SK-N-SH (cell line): ENCODE measurements around the gene CREG1. TPM values are rescaled to one million over a fixed set of nuclear protein-coding genes. Genes with fewer than 3 reads are reported as not detected.

Source experiments
- CTCF ChIA-PET: fragments of 300-600, 350-600 bp; formaldehyde crosslinking; extraction: SDS; loops from one replicate; lab custom pipeline; 2021; lab: Yijun Ruan, JAX
- POLR2A ChIA-PET: fragments of 350-600 bp; sonication (Branson Sonifier 250); formaldehyde crosslinking; extraction: SDS; loops from one replicate; lab custom pipeline; 2020; ENCODE audit warnings: antibody characterized with exemption, inconsistent platforms; lab: Yijun Ruan, JAX
- DNase-seq: peaks from one replicate; pipeline ENCODE4 v3.0.0; 2012
- H2AFZ ChIP-seq: fragments of 200-600 bp; sonication (generic); 2 replicates; pipeline ENCODE4 v1.8.1; 2016; ENCODE audit warnings: antibody characterized with exemption, mild to moderate bottlenecking, low read depth
- H3F3A ChIP-seq: fragments of 200-600 bp; sonication (generic); replicated peaks from 2 replicates; pipeline ENCODE3; 2016; ENCODE audit warnings: antibody characterized with exemption, mild to moderate bottlenecking; ENCODE audit not compliant: insufficient read depth
- H3K27ac ChIP-seq, 2 experiments: fragments of 200-500 bp in 1 of 2; fragments of 200-600 bp in 1 of 2; sonication (Bioruptor generic) in 1 of 2; sonication (generic), shearing (Covaris generic) in 1 of 2; 2 replicates each; pipeline versions ENCODE4 v1.5.1 to v1.6.1; 2014 to 2016; ENCODE audit warnings: low read depth in 2 of 2, inconsistent platforms in 1 of 2, low read length in 1 of 2, mild to moderate bottlenecking in 1 of 2, mixed read lengths in 1 of 2
- H3K27me3 ChIP-seq: fragments of 200-600 bp; sonication (generic), shearing (Covaris generic); 2 replicates; pipeline ENCODE4 v1.6.1; 2016; ENCODE audit warnings: mixed run types; ENCODE audit not compliant: insufficient read depth
- H3K36me3 ChIP-seq, 2 experiments: fragments of 200-500 bp in 1 of 2; fragments of 200-600 bp in 1 of 2; sonication (Bioruptor generic) in 1 of 2; sonication (generic) in 1 of 2; replicated peaks in 1 of 2; 2 replicates each; pipeline versions ENCODE3 to v1.5.1; 2014 to 2016; ENCODE audit warnings: low read length in 1 of 2, mild to moderate bottlenecking in 1 of 2; ENCODE audit not compliant: insufficient read depth in 2 of 2, control insufficient read depth in 1 of 2
- H3K4me1 ChIP-seq, 2 experiments: fragments of 200-500 bp in 1 of 2; fragments of 200-600 bp in 1 of 2; sonication (Bioruptor generic) in 1 of 2; sonication (generic), shearing (Covaris generic) in 1 of 2; 2 replicates each; pipeline versions ENCODE4 v1.5.1 to v1.6.1; 2014 to 2016; ENCODE audit warnings: low read depth in 1 of 2, low read length in 1 of 2, mixed run types in 1 of 2; ENCODE audit not compliant: insufficient read depth in 2 of 2, control insufficient read depth in 1 of 2
- H3K4me2 ChIP-seq: fragments of 200-600 bp; sonication (generic), shearing (Covaris generic); 2 replicates; pipeline ENCODE4 v1.6.1; 2017; ENCODE audit warnings: mixed run types
- H3K4me3 ChIP-seq, 2 experiments: fragments of 200-500 bp in 1 of 2; fragments of 200-600 bp in 1 of 2; sonication (Bioruptor generic) in 1 of 2; sonication (generic), shearing (Covaris generic) in 1 of 2; 2 replicates each; pipeline versions ENCODE4 v1.5.1 to v1.8.1; 2014 to 2016; ENCODE audit warnings: low read depth in 2 of 2, inconsistent platforms in 1 of 2, low read length in 1 of 2, mild to moderate bottlenecking in 1 of 2, mixed read lengths in 1 of 2, moderate library complexity in 1 of 2
- H3K79me2 ChIP-seq: fragments of 200-600 bp; sonication (generic); 2 replicates; pipeline ENCODE4 v1.8.1; 2017; ENCODE audit warnings: mild to moderate bottlenecking; ENCODE audit not compliant: insufficient read depth
- H3K9ac ChIP-seq: fragments of 200-600 bp; sonication (generic); 2 replicates; pipeline ENCODE4 v1.6.1; 2017; ENCODE audit warnings: mixed run types
- H3K9me2 ChIP-seq: fragments of 200-600 bp; sonication (generic); 2 replicates; pipeline ENCODE4 v1.6.1; 2017; ENCODE audit warnings: mixed run types
- H3K9me3 ChIP-seq: fragments of 200-600 bp; sonication (generic); 2 replicates; pipeline ENCODE4 v1.6.1; 2017; ENCODE audit warnings: mixed run types, mild to moderate bottlenecking, moderate library complexity
- H4K20me1 ChIP-seq: fragments of 200-600 bp; sonication (generic); 2 replicates; pipeline ENCODE4 v1.6.1; 2017; ENCODE audit warnings: mild to moderate bottlenecking, mixed run types; ENCODE audit not compliant: insufficient read depth
- CHD2 ChIP-seq: fragments of 150-350 bp; IDR thresholded peaks from 2 replicates; pipeline ENCODE4 v1.6.1; 2018; ENCODE audit warnings: low read length; ENCODE audit not compliant: partially characterized antibody
- CTCF ChIP-seq: fragments of 200-600 bp; sonication (generic); IDR thresholded peaks from 2 replicates; pipeline ENCODE4 v1.6.1; 2017; ENCODE audit warnings: antibody characterized with exemption, mild to moderate bottlenecking, moderate library complexity
- EP300 ChIP-seq, 2 experiments: IDR thresholded peaks; 2 replicates each; pipeline versions ENCODE4 v1.4.0 to v1.6.1; 2012; ENCODE audit warnings: borderline replicate concordance in 1 of 2, low read depth in 1 of 2, low read length in 1 of 2
- FOSL2 ChIP-seq: IDR thresholded peaks from 2 replicates; pipeline ENCODE4 v1.4.0; 2012; ENCODE audit warnings: low read depth, mild to moderate bottlenecking, moderate library complexity, borderline replicate concordance
- FOXJ3 ChIP-seq: sonication (generic); formaldehyde crosslinking; IDR thresholded peaks from 2 replicates; pipeline ENCODE4 v1.5.1; 2020; ENCODE audit warnings: mild to moderate bottlenecking, missing genetic modification reagents
- FOXM1 ChIP-seq: IDR thresholded peaks from 2 replicates; pipeline ENCODE4 v1.4.0; 2012; ENCODE audit warnings: low read depth, mild to moderate bottlenecking
- IRF3 ChIP-seq: fragments of 150-350 bp; IDR thresholded peaks from 2 replicates; pipeline ENCODE4 v1.6.1; 2016; ENCODE audit warnings: mild to moderate bottlenecking, low read depth, low read length
- JUND ChIP-seq: IDR thresholded peaks from 2 replicates; pipeline ENCODE4 v1.4.0; 2012
- NFIC ChIP-seq: IDR thresholded peaks from 2 replicates; pipeline ENCODE4 v1.4.0; 2012; ENCODE audit warnings: borderline replicate concordance
- NRF1 ChIP-seq: IDR thresholded peaks from 2 replicates; pipeline ENCODE4 v1.6.1; 2012; ENCODE audit warnings: low read depth, mild to moderate bottlenecking, low read length
- PBX3 ChIP-seq: IDR thresholded peaks from 2 replicates; pipeline ENCODE4; 2012
- RFX5 ChIP-seq: IDR thresholded peaks from 2 replicates; pipeline ENCODE4 v1.6.1; 2012; ENCODE audit warnings: mild to moderate bottlenecking, improper control_type of control experiment, low read length
- RXRA ChIP-seq: IDR thresholded peaks from 2 replicates; pipeline ENCODE4 v1.4.0; 2012; ENCODE audit warnings: low read depth, mild to moderate bottlenecking, borderline replicate concordance
- SIN3A ChIP-seq: IDR thresholded peaks from 2 replicates; pipeline ENCODE4 v1.6.1; 2012; ENCODE audit warnings: low read depth, mild to moderate bottlenecking, low read length, moderate library complexity, borderline replicate concordance
- SMC3 ChIP-seq: IDR thresholded peaks from 2 replicates; pipeline ENCODE4 v1.6.1; 2012; ENCODE audit warnings: low read depth, low read length, improper control_type of control experiment
- TAF1 ChIP-seq: IDR thresholded peaks from 2 replicates; pipeline ENCODE4 v1.6.1; 2012; ENCODE audit warnings: low read depth, mild to moderate bottlenecking, low read length, moderate library complexity, borderline replicate concordance
- TCF12 ChIP-seq: IDR thresholded peaks from 2 replicates; pipeline ENCODE4 v1.4.0; 2012
- TEAD4 ChIP-seq: IDR thresholded peaks from 2 replicates; pipeline ENCODE4 v1.4.0; 2012; ENCODE audit warnings: mild to moderate bottlenecking, borderline replicate concordance; ENCODE audit not compliant: insufficient read depth
- USF1 ChIP-seq: IDR thresholded peaks from 2 replicates; pipeline ENCODE4 v1.4.0; 2012; ENCODE audit warnings: low read depth, borderline replicate concordance
- ZBTB33 ChIP-seq: IDR thresholded peaks from 2 replicates; pipeline ENCODE4 v1.4.0; 2012; ENCODE audit warnings: low read depth, borderline replicate concordance
- WGBS: methylation state at CpG from one replicate; pipeline ENCODE4 v1.1.6; 2017; ENCODE audit warnings: low lambda C conversion rate; 5-methylcytosine and 5-hydroxymethylcytosine counted together
- polyA plus RNA-seq, 3 experiments: library from polyadenylated mRNA; depleted of rRNA; stranded (reverse); fragments of >200 nt; gene quantifications; 2 replicates each; pipeline ENCODE4 v1.2.3, GENCODE V29; 2012

The CREG1 gene
- polyA plus RNA-seq, 1 of the 3 experiments (the other 2 are of a cell fraction), result 26.1 TPM

- Histone ChIP-seq H3K4me3 (no peak overlapping the region), H3K27ac (no peak overlapping the region), H3K79me2 (no peaks in the 10 kb centered on the region), H3K27me3 (peaks cover 3% of the 10 kb centered on the region; the same call in 1 of the 2 replicates), H2AFZ (no peak overlapping the region), H3K9me2 (no peaks in the 10 kb centered on the region), H4K20me1 (no peaks in the 10 kb centered on the region), H3K9ac (no peak overlapping the region), H3K9me3 (no peaks in the 10 kb centered on the region), H3F3A (no peaks in the 10 kb centered on the region), H3K36me3 (no peaks in the 10 kb centered on the region), H3K4me1 (no peaks in the 10 kb centered on the region; a peak in 1 of 4 replicates), H3K4me2 (no peak overlapping the region)
- 63% methylated on average over 5 of the region's 5 CpGs for WGBS
- TF ChIP-seq CTCF (no peak), SMC3 (no peak), SIN3A (no peak), IRF3 (no peak), NRF1 (no peak), JUND (no peak), NFIC (no peak), USF1 (no peak), FOXJ3 (no peak), TEAD4 (no peak), FOSL2 (no peak), CHD2 (no peak), EP300 (IDR thresholded peaks at IDR 0.05; ENCODE audit: borderline replicate concordance in 1 of 2, low read depth in 1 of 2, low read length in 1 of 2) (no peak)
- no peak for DNase-seq
- ChIA-PET POLR2A (no interaction called here), CTCF (interaction anchor here (0.6 to 2.6 kb wide), 3 partner anchors 23 to 93 kb away, joined by 3 to 19 read pairs (median 4); no protein-coding TSS in a partner anchor)
Observed at GRCh38 chr1:167593860-167594259, 40.3 kb upstream of the CREG1 start.

GRCh38 chr1:167592475-167592874 lies 38.9 kb upstream of the CREG1 start:
- ChIA-PET POLR2A (no interaction called here), CTCF (interaction anchor here (1.8 kb wide), 1 partner anchor 95 kb away, joined by 5 read pairs; no protein-coding TSS in a partner anchor)
- no peak for DNase-seq
- no peak overlapping the region for H3K27ac ChIP-seq
- H3F3A ChIP-seq, result no peaks in the 10 kb centered on the region
- H3K27me3 ChIP-seq, result peaks cover 3% of the 10 kb centered on the region; the same call in 1 of the 2 replicates
- no peaks in the 10 kb centered on the region for H3K9me2 ChIP-seq
- H3K79me2 ChIP-seq, result no peaks in the 10 kb centered on the region
- no peak overlapping the region for H3K4me2 ChIP-seq
- TF ChIP-seq SMC3 (no peak), TEAD4 (no peak), PBX3 (no peak), ZBTB33 (no peak), FOXJ3 (no peak), FOXM1 (no peak), TAF1 (no peak), JUND (no peak), RFX5 (no peak), RXRA (no peak), NFIC (no peak), IRF3 (no peak), TCF12 (no peak)
- TF ChIP-seq, all 33 proteins: peak for 0
- no peak overlapping the region for H3K9ac ChIP-seq
- no peak overlapping the region for H2AFZ ChIP-seq
- H4K20me1 ChIP-seq, result no peaks in the 10 kb centered on the region
- no peaks in the 10 kb centered on the region for H3K9me3 ChIP-seq
- H3K4me1 ChIP-seq, result no peaks in the 10 kb centered on the region; a peak in 1 of 4 replicates
- H3K36me3 ChIP-seq, result no peaks in the 10 kb centered on the region
- H3K4me3 ChIP-seq, result no peak overlapping the region
